ENCODE measurements around the gene ARMC2.
A peak's percentile ranks its signal among the peaks of the same experiment; 100 is the strongest.
"Not testable (repeated sequence)": the region's sequence is repeated elsewhere in the genome, so short reads cannot be mapped to it uniquely, and the experiment has no call there.

Gene ARMC2

DNA sequence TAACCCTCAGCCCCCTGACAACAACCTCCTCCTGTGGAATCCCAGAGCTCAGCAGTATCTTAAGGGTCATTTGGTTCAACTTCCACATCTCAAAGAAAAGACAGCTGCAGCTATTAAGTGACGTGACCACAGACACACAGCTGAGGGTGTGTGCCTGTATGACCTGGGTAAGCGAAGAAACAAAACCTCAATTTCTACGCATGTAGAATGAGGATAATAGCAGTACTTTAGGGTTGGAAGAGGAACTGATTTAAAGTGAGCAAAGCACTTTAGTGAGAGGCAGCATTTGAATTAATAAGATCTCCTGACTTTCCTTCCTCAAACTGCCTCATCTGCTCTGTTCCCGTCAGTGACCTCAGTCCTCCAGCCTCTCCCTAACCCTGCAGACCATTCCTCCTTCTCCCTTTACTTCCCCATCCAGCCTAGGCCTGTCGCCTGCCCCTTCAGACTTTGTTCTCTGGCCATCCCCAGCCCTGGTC lies 6.8 kb upstream of the ARMC2 start:
- peaks cover 66% of the 10 kb centered on the region for H3K4me1 Mint-ChIP-seq (ENCODE audit: low read depth)
- H3K36me3 Mint-ChIP-seq (ENCODE audit: low read depth) = no peaks in the 10 kb centered on the region
- H3K4me3 Mint-ChIP-seq = no peak overlapping the region
- H3K27ac Mint-ChIP-seq = peak overlapping the region; percentile 90
- no peaks in the 10 kb centered on the region for H3K9me3 Mint-ChIP-seq
- H3K27me3 Mint-ChIP-seq = peaks cover 35% of the 10 kb centered on the region
- intact Hi-C loops (cut with micrococcal nuclease) = no loop called here

- no peaks in the 10 kb centered on the region for H3K9me3 Mint-ChIP-seq
- H3K36me3 Mint-ChIP-seq (ENCODE audit: low read depth) = peaks cover 4% of the 10 kb centered on the region
- intact Hi-C loops (cut with micrococcal nuclease) = no loop called here
Measured at GRCh38 chr6:108844135-108844534, 4.1 kb upstream of the ARMC2 start.

GRCh38 chr6:108845145-108845544 lies 3.1 kb upstream of the ARMC2 start:
- Mint-ChIP-seq H3K9me3 (no peaks in the 10 kb centered on the region), H3K27me3 (peaks cover 12% of the 10 kb centered on the region), H3K4me3 (no peak overlapping the region), H3K4me1 (ENCODE audit: low read depth) (peaks cover 54% of the 10 kb centered on the region), H3K36me3 (ENCODE audit: low read depth) (peaks cover 4% of the 10 kb centered on the region), H3K27ac (no peak overlapping the region)
- intact Hi-C loops (cut with micrococcal nuclease) = no loop called here

More at GRCh38 chr6:108844135-108844534, 4.1 kb upstream of the ARMC2 start:
- Mint-ChIP-seq H3K4me3 (no peak overlapping the region), H3K4me1 (ENCODE audit: low read depth) (peaks cover 57% of the 10 kb centered on the region), H3K27ac (no peak overlapping the region), H3K27me3 (peaks cover 17% of the 10 kb centered on the region)

GRCh38 chr6:108846101-108846500 lies 2.1 kb upstream of the ARMC2 start:
- Mint-ChIP-seq H3K4me3 (no peak overlapping the region), H3K9me3 (no peaks in the 10 kb centered on the region), H3K36me3 (ENCODE audit: low read depth) (peaks cover 4% of the 10 kb centered on the region), H3K27ac (peak overlapping the region; percentile 61), H3K4me1 (ENCODE audit: low read depth) (peaks cover 59% of the 10 kb centered on the region), H3K27me3 (peaks cover 9% of the 10 kb centered on the region)
- intact Hi-C loops (cut with micrococcal nuclease) = no loop called here

- Mint-ChIP-seq H3K27me3 (peaks cover 9% of the 10 kb centered on the region), H3K36me3 (ENCODE audit: low read depth) (peaks cover 4% of the 10 kb centered on the region), H3K4me3 (no peak overlapping the region), H3K4me1 (ENCODE audit: low read depth) (peaks cover 59% of the 10 kb centered on the region), H3K27ac (peak overlapping the region; percentile 61), H3K9me3 (no peaks in the 10 kb centered on the region)
- intact Hi-C loops (cut with micrococcal nuclease) = no loop called here
Measured at GRCh38 chr6:108846628-108847027, 1.6 kb upstream of the ARMC2 start.

GRCh38 chr6:108847738-108848115 lies 495 bp upstream of the ARMC2 start:
- H3K27ac Mint-ChIP-seq = peak overlapping the region; percentile 84
- H3K9me3 Mint-ChIP-seq = no peaks in the 10 kb centered on the region
- H3K27me3 Mint-ChIP-seq = peaks cover 9% of the 10 kb centered on the region
- H3K4me3 Mint-ChIP-seq = peak overlapping the region; percentile 85
- peaks cover 4% of the 10 kb centered on the region for H3K36me3 Mint-ChIP-seq (ENCODE audit: low read depth)
- intact Hi-C loops (cut with micrococcal nuclease) = loop anchor here (1.0 kb wide), 1 partner anchor 10 kb away; no protein-coding TSS in a partner anchor
- H3K4me1 Mint-ChIP-seq (ENCODE audit: low read depth) = peaks cover 54% of the 10 kb centered on the region

- H3K27me3 Mint-ChIP-seq = peaks cover 4% of the 10 kb centered on the region
- H3K27ac Mint-ChIP-seq = peak overlapping the region; percentile 66
- H3K4me3 Mint-ChIP-seq = no peak overlapping the region
- intact Hi-C loops (cut with micrococcal nuclease) = no loop called here
- no peaks in the 10 kb centered on the region for H3K9me3 Mint-ChIP-seq
- peaks cover 48% of the 10 kb centered on the region for H3K4me1 Mint-ChIP-seq (ENCODE audit: low read depth)
- H3K36me3 Mint-ChIP-seq (ENCODE audit: low read depth) = peaks cover 25% of the 10 kb centered on the region
Measured at GRCh38 chr6:108850669-108851465, 2.6 kb downstream of the ARMC2 start.

DNA sequence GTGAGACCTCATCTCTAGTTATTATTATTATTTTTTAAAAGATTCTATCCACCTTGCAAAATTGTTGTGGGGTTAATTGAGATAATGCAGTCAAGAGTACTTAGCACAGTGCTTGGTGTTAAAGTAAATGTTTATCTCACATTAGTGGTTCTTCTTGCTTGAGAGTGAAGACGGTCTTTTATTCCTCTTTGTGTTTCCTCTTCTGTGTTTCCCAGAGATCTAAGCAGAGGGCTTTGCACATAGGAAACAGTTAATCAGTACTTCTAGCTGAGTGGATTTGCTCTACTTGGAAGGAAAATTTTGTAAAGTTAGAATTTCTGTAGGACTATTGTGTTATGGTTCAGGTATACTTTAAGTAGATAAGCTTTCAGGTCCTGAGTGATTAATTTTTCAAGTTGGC lies 3.5 kb downstream of the ARMC2 start:
- peaks cover 34% of the 10 kb centered on the region for H3K36me3 Mint-ChIP-seq (ENCODE audit: low read depth)
- H3K9me3 Mint-ChIP-seq = peaks cover 5% of the 10 kb centered on the region
- H3K4me3 Mint-ChIP-seq = no peak overlapping the region
- H3K27ac Mint-ChIP-seq = no peak overlapping the region
- peaks cover 40% of the 10 kb centered on the region for H3K4me1 Mint-ChIP-seq (ENCODE audit: low read depth)
- intact Hi-C loops (cut with micrococcal nuclease) = no loop called here
- no peaks in the 10 kb centered on the region for H3K27me3 Mint-ChIP-seq

DNA sequence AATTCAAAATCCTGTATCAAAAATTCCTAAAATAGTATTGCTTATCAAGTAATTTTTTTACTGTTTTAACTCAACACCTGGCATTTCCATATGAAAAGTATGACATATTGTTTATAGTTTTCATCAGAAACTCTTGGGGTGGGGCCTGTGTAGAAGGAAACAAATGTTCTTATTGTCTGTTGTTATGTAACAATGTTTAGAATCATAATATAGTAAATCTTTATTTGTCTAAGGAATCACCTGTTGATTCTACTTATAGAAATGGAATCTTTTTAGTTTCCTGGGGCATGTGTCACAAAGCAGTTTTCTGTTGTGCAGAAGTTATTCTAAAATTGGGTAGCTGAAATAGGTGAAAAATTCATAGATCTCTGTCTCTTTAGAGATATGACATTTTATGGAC lies 4.9 kb downstream of the ARMC2 start:
- H3K4me1 Mint-ChIP-seq (ENCODE audit: low read depth) = peaks cover 33% of the 10 kb centered on the region

DNA sequence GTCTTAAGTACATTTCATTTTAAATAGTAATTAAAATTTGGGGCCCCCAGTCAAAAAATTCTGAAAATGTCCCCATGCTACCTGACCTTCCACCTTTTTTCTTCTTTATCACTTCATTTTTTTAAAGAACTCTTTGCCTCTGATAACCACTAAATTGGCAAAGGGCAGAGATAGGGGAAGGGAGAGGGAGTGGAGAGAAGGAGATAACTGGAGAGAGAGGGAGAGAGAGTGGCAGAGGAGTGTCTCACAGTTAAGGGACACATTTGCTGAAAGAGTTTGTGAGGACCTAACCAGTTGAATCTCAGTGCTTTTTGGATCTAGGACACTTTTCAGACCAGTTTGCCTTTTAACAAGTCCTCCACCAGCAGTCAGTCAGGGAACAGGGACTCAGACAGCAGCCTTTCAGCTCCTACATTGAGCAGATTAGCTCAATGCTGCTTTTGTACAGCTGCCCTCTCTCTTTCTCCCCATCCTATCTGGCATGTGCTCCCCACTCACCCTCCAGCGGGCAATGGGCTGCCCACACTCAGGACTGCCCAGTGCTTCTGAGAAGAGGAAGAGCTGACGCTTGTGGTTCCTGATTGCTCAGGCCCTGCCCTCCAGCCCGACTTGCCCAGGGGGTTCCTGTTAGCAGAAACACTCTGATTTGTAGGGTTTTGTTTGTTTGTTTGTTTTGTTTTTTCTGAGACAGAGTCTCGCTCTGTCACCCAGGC lies 14.4 kb downstream of the ARMC2 start:
- Mint-ChIP-seq H3K4me1 (ENCODE audit: low read depth) (peaks cover 40% of the 10 kb centered on the region), H3K4me3 (peak overlapping the region; percentile 11), H3K27me3 (peaks cover 2% of the 10 kb centered on the region), H3K9me3 (peaks cover under 1% of the 10 kb centered on the region), H3K36me3 (ENCODE audit: low read depth) (peaks cover 29% of the 10 kb centered on the region), H3K27ac (peak overlapping the region; percentile 85)
- intact Hi-C loops (cut with micrococcal nuclease) = no loop called here

More for the DNA sequence above, 4.9 kb downstream of the ARMC2 start:
- H3K4me3 Mint-ChIP-seq = no peak overlapping the region
- H3K27me3 Mint-ChIP-seq = no peaks in the 10 kb centered on the region
- H3K27ac Mint-ChIP-seq = no peak overlapping the region
- intact Hi-C loops (cut with micrococcal nuclease) = no loop called here
- H3K9me3 Mint-ChIP-seq = peaks cover 15% of the 10 kb centered on the region
- peaks cover 43% of the 10 kb centered on the region for H3K36me3 Mint-ChIP-seq (ENCODE audit: low read depth)

DNA sequence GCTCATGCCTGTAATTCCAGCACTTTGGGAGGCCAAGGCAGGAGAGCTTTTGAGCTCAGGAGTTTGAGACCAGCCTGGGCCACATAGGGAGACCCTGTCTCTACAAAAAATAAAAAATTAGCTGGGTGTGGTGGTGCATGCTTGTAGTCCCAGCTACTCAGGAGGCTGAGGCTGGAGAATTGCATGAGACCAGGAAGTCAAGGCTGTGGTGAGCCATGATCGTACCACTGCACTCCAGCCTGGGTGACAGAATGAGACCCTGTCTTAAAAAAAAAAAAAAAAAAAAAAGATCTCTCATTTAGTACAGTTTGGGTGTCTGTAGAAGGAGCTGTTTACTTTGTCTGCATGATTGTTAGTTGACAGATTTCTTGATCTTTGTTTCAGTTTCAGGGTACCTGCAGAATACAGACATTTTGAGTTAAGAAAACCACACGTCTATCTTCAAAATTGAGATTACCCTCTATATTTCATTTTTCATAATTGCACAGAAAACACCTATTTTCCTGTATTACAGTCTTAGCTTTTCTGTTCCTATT lies 17.6 kb downstream of the ARMC2 start:
- Mint-ChIP-seq H3K4me1 (ENCODE audit: low read depth) (peaks cover 34% of the 10 kb centered on the region), H3K36me3 (ENCODE audit: low read depth) (peaks cover 23% of the 10 kb centered on the region), H3K27me3 (peaks cover 12% of the 10 kb centered on the region)
- intact Hi-C loops (cut with micrococcal nuclease); H3K4me3 Mint-ChIP-seq; H3K9me3 Mint-ChIP-seq; H3K27ac Mint-ChIP-seq: not testable (repeated sequence)

DNA sequence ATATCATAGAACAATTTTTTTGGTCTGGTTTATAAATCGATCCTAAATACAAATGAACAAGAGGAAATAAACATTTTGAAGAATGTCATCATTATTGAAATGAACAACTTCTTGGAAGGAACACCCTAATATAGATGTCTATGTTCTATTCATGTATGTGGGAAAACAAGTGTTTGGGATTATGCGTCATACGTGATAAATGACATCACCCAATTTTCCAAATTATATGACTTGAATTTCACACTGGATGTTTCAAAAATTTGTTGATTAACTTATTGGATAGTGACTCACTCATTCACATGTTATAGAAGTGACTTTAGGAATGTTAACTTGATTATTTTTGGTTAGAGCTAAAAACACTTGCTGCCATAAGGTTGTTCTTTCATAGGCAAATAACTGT lies 18.6 kb downstream of the ARMC2 start:
- no peak overlapping the region for H3K27ac Mint-ChIP-seq
- H3K4me1 Mint-ChIP-seq (ENCODE audit: low read depth) = peaks cover 42% of the 10 kb centered on the region
- peaks cover 17% of the 10 kb centered on the region for H3K27me3 Mint-ChIP-seq
- no peaks in the 10 kb centered on the region for H3K9me3 Mint-ChIP-seq
- H3K36me3 Mint-ChIP-seq (ENCODE audit: low read depth) = peaks cover 19% of the 10 kb centered on the region
- intact Hi-C loops (cut with micrococcal nuclease) = no loop called here
- H3K4me3 Mint-ChIP-seq = no peak overlapping the region

- Mint-ChIP-seq H3K4me1 (ENCODE audit: low read depth) (peaks cover 41% of the 10 kb centered on the region), H3K36me3 (ENCODE audit: low read depth) (peaks cover 19% of the 10 kb centered on the region), H3K27ac (no peak overlapping the region)
Measured at GRCh38 chr6:108868647-108869046, 20.4 kb downstream of the ARMC2 start.

DNA sequence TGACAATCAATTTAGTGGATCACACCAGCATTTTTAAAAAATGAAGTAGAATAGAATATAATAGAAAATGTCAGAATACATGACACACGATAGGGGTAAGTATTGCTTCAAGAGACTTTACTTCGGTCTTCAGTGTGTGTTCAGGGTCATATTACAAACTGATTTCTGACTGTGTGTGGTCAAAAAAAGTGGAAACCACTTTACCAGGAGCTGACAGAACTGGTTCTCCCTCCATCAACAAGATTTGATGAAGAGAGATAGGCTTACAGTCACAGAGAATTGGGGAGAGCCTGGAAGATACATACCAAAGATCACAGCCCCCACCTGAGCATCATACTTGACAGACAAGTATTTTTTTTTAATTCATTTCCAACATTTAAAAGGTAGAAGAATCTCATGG lies 21.7 kb downstream of the ARMC2 start:
- Mint-ChIP-seq H3K9me3 (no peaks in the 10 kb centered on the region), H3K27ac (peak overlapping the region; percentile 5), H3K27me3 (peaks cover 21% of the 10 kb centered on the region), H3K4me3 (no peak overlapping the region), H3K36me3 (ENCODE audit: low read depth) (peaks cover 19% of the 10 kb centered on the region), H3K4me1 (ENCODE audit: low read depth) (peaks cover 42% of the 10 kb centered on the region)
- intact Hi-C loops (cut with micrococcal nuclease) = no loop called here

More at GRCh38 chr6:108868647-108869046, 20.4 kb downstream of the ARMC2 start:
- intact Hi-C loops (cut with micrococcal nuclease) = no loop called here
- Mint-ChIP-seq H3K27me3 (peaks cover 21% of the 10 kb centered on the region), H3K9me3 (no peaks in the 10 kb centered on the region), H3K4me3 (no peak overlapping the region)

All from dendritic cell treated with granulocyte-macrophage colony-stimulating factor and Interleukin-4, amounts not matched to agents 40 ng/mL and 50 ng/mL, for 4 days (primary cell).